H9 (cell line): ENCODE measurements around the gene CERS2. TPM values are rescaled to one million over a fixed set of nuclear protein-coding genes. Genes with fewer than 3 reads are reported as not detected.

Experiments used
- DNase-seq: peaks from one replicate; pipeline ENCODE4 v3.0.0-alpha.2; 2017
- H2AFZ ChIP-seq: one replicate; pipeline ENCODE4 v1.6.1; 2013; ENCODE audit warnings: mild to moderate bottlenecking, low read length, control low read depth, moderate library complexity
- H2AK5ac ChIP-seq: 2 replicates; pipeline ENCODE4 v1.6.1; 2013; ENCODE audit warnings: low read length, control low read depth, mixed read lengths; ENCODE audit not compliant: insufficient read length
- H2BK120ac ChIP-seq: one replicate; pipeline ENCODE4 v1.6.1; 2013; ENCODE audit warnings: low read depth, mild to moderate bottlenecking, low read length, control low read depth, inconsistent platforms; ENCODE audit not compliant: poor library complexity, severe bottlenecking
- H2BK12ac ChIP-seq: 2 replicates; pipeline ENCODE4 v1.6.1; 2013; ENCODE audit warnings: low read length, control low read depth, mixed read lengths, low read depth; ENCODE audit not compliant: insufficient read length
- H2BK15ac ChIP-seq: 2 replicates; pipeline ENCODE4 v1.6.1; 2013; ENCODE audit warnings: low read depth, low read length, control low read depth
- H2BK20ac ChIP-seq: one replicate; pipeline ENCODE4 v1.6.1; 2013; ENCODE audit warnings: low read depth, mild to moderate bottlenecking, low read length, control low read depth, inconsistent platforms; ENCODE audit not compliant: poor library complexity, severe bottlenecking
- H2BK5ac ChIP-seq: 2 replicates; pipeline ENCODE4 v1.6.1; 2013; ENCODE audit warnings: low read length, control low read depth, mixed read lengths; ENCODE audit not compliant: insufficient read length
- H3K14ac ChIP-seq: 2 replicates; pipeline ENCODE4 v1.6.1; 2013; ENCODE audit warnings: low read length, control low read depth; ENCODE audit not compliant: insufficient read depth
- H3K18ac ChIP-seq: 2 replicates; pipeline ENCODE4 v1.6.1; 2013; ENCODE audit warnings: low read depth, mild to moderate bottlenecking, mixed read lengths, low read length, control low read depth; ENCODE audit not compliant: insufficient read length
- H3K23ac ChIP-seq: 2 replicates; pipeline ENCODE4 v1.6.1; 2013; ENCODE audit warnings: low read length, control low read depth, mixed read lengths, low read depth; ENCODE audit not compliant: insufficient read length
- H3K23me2 ChIP-seq: 2 replicates; pipeline ENCODE4 v1.6.1; 2013; ENCODE audit warnings: low read depth, mild to moderate bottlenecking, mixed read lengths, low read length, control low read depth; ENCODE audit not compliant: insufficient read length, poor library complexity, severe bottlenecking
- H3K27ac ChIP-seq: 2 replicates; pipeline ENCODE4 v1.5.1; 2013; ENCODE audit warnings: low read length, control low read depth, mixed read lengths, low read depth; ENCODE audit not compliant: insufficient read length
- H3K27me3 ChIP-seq: 2 replicates; pipeline ENCODE4 v1.6.1; 2013; ENCODE audit warnings: low read length, control low read depth, inconsistent platforms; ENCODE audit not compliant: insufficient read depth
- H3K4ac ChIP-seq: 2 replicates; pipeline ENCODE4 v1.6.1; 2013; ENCODE audit warnings: low read depth, mild to moderate bottlenecking, control low read depth, inconsistent platforms, low read length, moderate library complexity
- H3K4me1 ChIP-seq: 2 replicates; pipeline ENCODE4 v1.6.1; 2013; ENCODE audit warnings: low read length, control low read depth, inconsistent platforms; ENCODE audit not compliant: insufficient read depth
- H3K4me2 ChIP-seq: 2 replicates; pipeline ENCODE4 v1.6.1; 2013; ENCODE audit warnings: low read length, control low read depth, mixed read lengths; ENCODE audit not compliant: insufficient read length, insufficient read depth
- H3K56ac ChIP-seq: 2 replicates; pipeline ENCODE4 v1.6.1; 2013; ENCODE audit warnings: low read depth, mild to moderate bottlenecking, mixed read lengths, low read length, control low read depth; ENCODE audit not compliant: insufficient read length
- H3K79me1 ChIP-seq: 2 replicates; pipeline ENCODE4 v1.6.1; 2013; ENCODE audit warnings: low read depth, mild to moderate bottlenecking, moderate library complexity, low read length, control low read depth, inconsistent platforms; ENCODE audit not compliant: insufficient read depth, poor library complexity, severe bottlenecking
- H3K79me2 ChIP-seq: 2 replicates; pipeline ENCODE4 v1.6.1; 2013; ENCODE audit warnings: low read length, control low read depth, inconsistent platforms; ENCODE audit not compliant: insufficient read depth
- H3K9ac ChIP-seq: 2 replicates; pipeline ENCODE4 v1.6.1; 2013; ENCODE audit warnings: low read length, control low read depth, mixed read lengths; ENCODE audit not compliant: insufficient read length; ENCODE audit errors: extremely low read depth
- H3K9me3 ChIP-seq: one replicate; pipeline ENCODE4 v1.6.1; 2013; ENCODE audit warnings: low read depth, low read length, inconsistent platforms; ENCODE audit not compliant: control insufficient read depth
- H3T11ph ChIP-seq: one replicate; pipeline ENCODE4 v1.6.1; 2013; ENCODE audit warnings: mild to moderate bottlenecking, low read length, control low read depth, inconsistent platforms
- H4K20me1 ChIP-seq: one replicate; pipeline ENCODE4 v1.6.1; 2013; ENCODE audit not compliant: control insufficient read depth, insufficient read length, insufficient read depth
- H4K5ac ChIP-seq: 2 replicates; pipeline ENCODE4 v1.6.1; 2013; ENCODE audit warnings: low read depth, mild to moderate bottlenecking, mixed read lengths, low read length, control low read depth; ENCODE audit not compliant: insufficient read length
- H4K8ac ChIP-seq: replicated peaks from 2 replicates; pipeline ENCODE4 v1.6.1; 2013; ENCODE audit warnings: low read length, control low read depth, mixed read lengths, low read depth; ENCODE audit not compliant: insufficient read length
- H4K91ac ChIP-seq: 2 replicates; pipeline ENCODE4 v1.6.1; 2013; ENCODE audit warnings: low read depth, mild to moderate bottlenecking, moderate library complexity, mixed read lengths, low read length, control low read depth; ENCODE audit not compliant: insufficient read length
- H3K27ac Mint-ChIP-seq, 3 experiments: 2 replicates in 2 of 3; 3 replicates in 1 of 3; pipeline ENCODE4 v1.8.0; 2020 to 2021; ENCODE audit warnings: mixed read lengths in 3 of 3, mild to moderate bottlenecking in 1 of 3, moderate library complexity in 1 of 3
- H3K27me3 Mint-ChIP-seq: 2 replicates; pipeline ENCODE4 v1.8.0; 2021; ENCODE audit warnings: low read depth, mild to moderate bottlenecking, moderate library complexity, mixed read lengths
- H3K36me3 Mint-ChIP-seq, 3 experiments: 2 replicates in 2 of 3; 3 replicates in 1 of 3; pipeline ENCODE4 v1.8.0; 2020 to 2021; ENCODE audit warnings: low read depth in 3 of 3, mixed read lengths in 3 of 3; ENCODE audit not compliant: insufficient read depth in 1 of 3
- H3K4me1 Mint-ChIP-seq, 2 experiments: 2 replicates each; pipeline ENCODE4 v1.8.0; 2020; ENCODE audit warnings: mixed read lengths in 2 of 2
- H3K4me3 Mint-ChIP-seq, 2 experiments: 2 replicates in 1 of 2; 3 replicates in 1 of 2; pipeline ENCODE4 v1.8.0; 2020 to 2021; ENCODE audit warnings: mild to moderate bottlenecking in 2 of 2, mixed read lengths in 2 of 2, moderate library complexity in 1 of 2
- H3K9me3 Mint-ChIP-seq, 2 experiments: 2 replicates in 1 of 2; 3 replicates in 1 of 2; pipeline ENCODE4 v1.8.0; 2020; ENCODE audit warnings: mild to moderate bottlenecking in 2 of 2, mixed read lengths in 2 of 2, moderate library complexity in 1 of 2
- CTCF ChIP-seq: fragments of 200-600 bp; sonication (generic); conservative IDR thresholded peaks from 3 replicates; pipeline ENCODE4 v1.8.0; 2021; ENCODE audit warnings: antibody characterized with exemption, mild to moderate bottlenecking
- WGBS: extraction: QIAGEN DNeasy Blood & Tissue Kit; methylation state at CpG from one replicate; pipeline ENCODE4 v1.1.7; 2013; ENCODE audit warnings: missing lambda C conversion rate, low lambda C conversion rate, mixed read lengths; ENCODE audit not compliant: insufficient read length; ENCODE audit errors: extremely low coverage; 5-methylcytosine and 5-hydroxymethylcytosine counted together
- total RNA-seq: library from RNA; stranded (reverse); gene quantifications from 2 replicates; pipeline ENCODE4 v1.2.1, GENCODE V29; 2021

The CERS2 gene
- total RNA-seq, 1 experiment from 2014 or later: 201 TPM

- no CpG with 5 or more reads among the region's 2 CpGs for WGBS
- Histone ChIP-seq H3K23ac (no peak overlapping the region), H3K9me3 (no peaks in the 10 kb centered on the region), H2BK15ac (no peak overlapping the region), H3K4me2 (no peak overlapping the region), H2BK120ac (no peak overlapping the region), H4K20me1 (no peaks in the 10 kb centered on the region), H2BK20ac (no peak overlapping the region), H3K18ac (no peak overlapping the region), H3K79me2 (no peaks in the 10 kb centered on the region), H3K4ac (no peak overlapping the region), H4K91ac (no peak overlapping the region), H2BK5ac (no peak overlapping the region), H4K8ac (no peak overlapping the region), H3K23me2 (no peaks in the 10 kb centered on the region), H3K79me1 (no peaks in the 10 kb centered on the region), H3K56ac (no peak overlapping the region), H2AFZ (no peak overlapping the region), H3K14ac (no peak overlapping the region), H2BK12ac (no peak overlapping the region), H2AK5ac (no peak overlapping the region), H3K4me1 (peaks cover 9% of the 10 kb centered on the region; the same call in 1 of the 2 replicates), H4K5ac (no peak overlapping the region), H3K9ac (no peak overlapping the region), H3T11ph (no peak overlapping the region), H3K27ac (no peak overlapping the region), H3K27me3 (no peaks in the 10 kb centered on the region)
- Mint-ChIP-seq H3K4me3 (no peak overlapping the region), H3K27ac (no peak overlapping the region; a peak in 1 of 7 replicates), H3K9me3 (no peaks in the 10 kb centered on the region), H3K4me1 (peaks cover 23 to 29% of the 10 kb centered on the region in 2 experiments), H3K27me3 (no peaks in the 10 kb centered on the region), H3K36me3 (no peaks in the 10 kb centered on the region)
- TF ChIP-seq CTCF: no peak
- no peak for DNase-seq
Measured at GRCh38 chr1:150985179-150985825, 10.7 kb upstream of the CERS2 start.
